DOHH2 (cell line): ENCODE data around the gene TJP1.

Experiments used
- EZH2phosphoT487 ChIP-seq: fragments of 200-600 bp; sonication (generic); IDR thresholded peaks from 2 replicates; pipeline ENCODE4 v1.6.1; 2017; ENCODE audit warnings: borderline replicate concordance, mild to moderate bottlenecking, antibody characterized with exemption, low read length, moderate library complexity, mixed read lengths
- TF ChIP-seq, protein P1 (sequence below): fragments of 200-600 bp; sonication (generic); IDR thresholded peaks from one replicate; pipeline ENCODE4 v1.5.1; 2014; ENCODE audit warnings: antibody characterized with exemption, mild to moderate bottlenecking, low read depth, low read length; ENCODE audit not compliant: poor library complexity, severe bottlenecking

DNA sequence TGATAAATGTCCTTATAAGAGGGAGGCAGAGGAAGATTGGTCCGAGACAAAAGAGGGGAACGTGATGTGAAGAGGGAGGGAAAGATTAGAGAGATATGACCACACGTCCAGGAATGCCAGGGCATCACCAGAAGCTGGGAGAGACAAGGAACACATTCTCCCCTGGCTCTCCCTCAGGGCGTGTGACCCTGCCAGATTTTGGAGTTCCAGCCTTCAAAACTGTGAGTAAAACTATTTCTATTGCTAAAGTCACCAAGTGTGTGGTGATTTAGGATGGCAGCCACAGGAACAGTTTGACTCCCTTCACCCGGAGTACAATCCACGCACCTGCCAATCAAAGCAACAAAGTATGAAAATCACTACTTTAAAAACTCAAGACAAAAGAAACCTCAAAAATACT is 32.1 kb upstream of the TJP1 start:
- TF ChIP-seq, protein P1, sequence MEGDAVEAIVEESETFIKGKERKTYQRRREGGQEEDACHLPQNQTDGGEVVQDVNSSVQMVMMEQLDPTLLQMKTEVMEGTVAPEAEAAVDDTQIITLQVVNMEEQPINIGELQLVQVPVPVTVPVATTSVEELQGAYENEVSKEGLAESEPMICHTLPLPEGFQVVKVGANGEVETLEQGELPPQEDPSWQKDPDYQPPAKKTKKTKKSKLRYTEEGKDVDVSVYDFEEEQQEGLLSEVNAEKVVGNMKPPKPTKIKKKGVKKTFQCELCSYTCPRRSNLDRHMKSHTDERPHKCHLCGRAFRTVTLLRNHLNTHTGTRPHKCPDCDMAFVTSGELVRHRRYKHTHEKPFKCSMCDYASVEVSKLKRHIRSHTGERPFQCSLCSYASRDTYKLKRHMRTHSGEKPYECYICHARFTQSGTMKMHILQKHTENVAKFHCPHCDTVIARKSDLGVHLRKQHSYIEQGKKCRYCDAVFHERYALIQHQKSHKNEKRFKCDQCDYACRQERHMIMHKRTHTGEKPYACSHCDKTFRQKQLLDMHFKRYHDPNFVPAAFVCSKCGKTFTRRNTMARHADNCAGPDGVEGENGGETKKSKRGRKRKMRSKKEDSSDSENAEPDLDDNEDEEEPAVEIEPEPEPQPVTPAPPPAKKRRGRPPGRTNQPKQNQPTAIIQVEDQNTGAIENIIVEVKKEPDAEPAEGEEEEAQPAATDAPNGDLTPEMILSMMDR, result no peak
- TF ChIP-seq EZH2phosphoT487, result no peak
